Measurements from ENCODE around the gene ITGA11. TPM values are rescaled to one million over a fixed set of nuclear protein-coding genes. Genes with fewer than 3 reads are reported as not detected.

Gene ITGA11
- total RNA-seq, 4 donors from 2014 or later: 2.5 to 8.4 (median 5.6) TPM

DNA sequence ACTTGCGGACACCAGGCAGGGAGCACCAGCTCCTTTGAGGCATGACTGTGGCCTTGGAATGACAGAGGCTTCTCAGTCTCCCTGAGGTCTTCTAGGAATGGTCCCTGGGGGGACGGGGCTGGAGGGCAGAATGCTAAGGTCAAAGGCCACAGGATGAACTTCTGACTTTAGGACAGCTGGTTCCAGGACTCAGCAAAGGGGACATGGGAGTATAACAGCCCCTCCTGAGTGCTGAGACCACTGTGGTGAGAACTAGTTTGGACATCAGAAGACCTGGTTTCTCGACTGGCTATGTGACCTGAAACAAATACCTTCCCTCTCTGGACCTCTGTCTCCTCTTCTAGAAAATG is 17.8 kb downstream of the ITGA11 start:
- TF ChIP-seq, protein P1, sequence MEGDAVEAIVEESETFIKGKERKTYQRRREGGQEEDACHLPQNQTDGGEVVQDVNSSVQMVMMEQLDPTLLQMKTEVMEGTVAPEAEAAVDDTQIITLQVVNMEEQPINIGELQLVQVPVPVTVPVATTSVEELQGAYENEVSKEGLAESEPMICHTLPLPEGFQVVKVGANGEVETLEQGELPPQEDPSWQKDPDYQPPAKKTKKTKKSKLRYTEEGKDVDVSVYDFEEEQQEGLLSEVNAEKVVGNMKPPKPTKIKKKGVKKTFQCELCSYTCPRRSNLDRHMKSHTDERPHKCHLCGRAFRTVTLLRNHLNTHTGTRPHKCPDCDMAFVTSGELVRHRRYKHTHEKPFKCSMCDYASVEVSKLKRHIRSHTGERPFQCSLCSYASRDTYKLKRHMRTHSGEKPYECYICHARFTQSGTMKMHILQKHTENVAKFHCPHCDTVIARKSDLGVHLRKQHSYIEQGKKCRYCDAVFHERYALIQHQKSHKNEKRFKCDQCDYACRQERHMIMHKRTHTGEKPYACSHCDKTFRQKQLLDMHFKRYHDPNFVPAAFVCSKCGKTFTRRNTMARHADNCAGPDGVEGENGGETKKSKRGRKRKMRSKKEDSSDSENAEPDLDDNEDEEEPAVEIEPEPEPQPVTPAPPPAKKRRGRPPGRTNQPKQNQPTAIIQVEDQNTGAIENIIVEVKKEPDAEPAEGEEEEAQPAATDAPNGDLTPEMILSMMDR (IDR thresholded peaks at IDR 0.05; ENCODE audit: low read depth): no peak

DNA sequence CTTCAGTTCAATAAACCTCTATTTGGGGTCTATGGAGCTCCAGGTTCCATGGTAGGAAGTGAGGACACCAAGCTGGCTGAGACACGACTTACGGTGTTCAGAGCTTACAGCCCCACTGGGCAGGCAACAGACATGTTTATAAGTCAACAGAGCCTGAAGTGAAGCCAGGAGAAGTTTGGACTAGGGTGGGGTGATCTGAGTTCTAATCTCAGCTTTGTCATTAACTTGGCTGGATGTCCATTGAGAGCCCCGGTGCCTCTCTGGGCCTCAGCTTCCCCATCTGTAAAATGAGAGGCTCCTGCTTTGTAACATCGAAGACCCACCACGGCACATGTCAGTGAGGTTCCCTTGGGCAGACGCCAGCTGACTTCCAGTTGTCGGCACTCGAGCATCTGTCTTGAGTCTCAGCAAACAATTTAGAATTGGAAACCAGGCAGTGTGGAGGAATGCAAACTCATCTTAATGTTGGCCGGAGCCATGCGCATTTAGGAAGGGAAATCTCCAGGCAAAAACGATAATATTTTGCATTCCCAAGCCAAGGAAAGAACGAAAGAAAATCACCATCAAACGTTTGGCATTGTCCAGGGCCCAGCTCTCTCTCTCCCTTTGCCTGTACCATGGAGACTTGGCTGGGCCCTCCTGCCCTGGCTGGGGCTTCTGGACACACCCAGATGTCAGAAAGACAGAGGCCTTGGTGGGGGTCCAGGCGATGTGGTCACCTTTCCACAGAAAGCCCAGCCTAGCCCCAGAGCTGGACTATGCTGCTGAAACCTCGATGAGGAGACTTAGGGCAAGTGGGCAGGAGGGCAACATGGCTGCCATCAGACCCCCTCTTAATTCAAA is 18.4 kb downstream of the ITGA11 start:
- TF ChIP-seq, protein P1 (IDR thresholded peaks at IDR 0.05; ENCODE audit: low read depth): no peak

DNA sequence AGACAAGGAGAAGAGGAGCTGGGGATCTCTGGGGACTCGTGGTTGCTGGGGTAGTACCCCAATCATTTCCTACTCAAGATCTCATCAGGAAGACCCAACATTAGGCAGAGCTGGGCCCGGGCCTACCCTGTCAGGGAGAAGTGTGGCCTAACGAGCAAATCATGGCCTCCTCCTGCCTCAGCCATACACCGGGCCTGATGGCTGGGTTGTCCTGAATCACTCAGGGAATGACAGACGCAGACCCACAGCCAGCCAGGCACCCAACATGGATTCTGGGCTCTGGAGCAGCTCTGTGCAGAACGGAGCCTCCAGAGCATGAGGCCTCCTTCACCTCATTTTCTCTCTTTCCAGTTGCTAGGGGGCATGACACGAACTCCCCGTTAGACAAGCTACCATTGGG is 19.7 kb downstream of the ITGA11 start:
- TF ChIP-seq, protein P1 (IDR thresholded peaks at IDR 0.05; ENCODE audit: low read depth): no peak

DNA sequence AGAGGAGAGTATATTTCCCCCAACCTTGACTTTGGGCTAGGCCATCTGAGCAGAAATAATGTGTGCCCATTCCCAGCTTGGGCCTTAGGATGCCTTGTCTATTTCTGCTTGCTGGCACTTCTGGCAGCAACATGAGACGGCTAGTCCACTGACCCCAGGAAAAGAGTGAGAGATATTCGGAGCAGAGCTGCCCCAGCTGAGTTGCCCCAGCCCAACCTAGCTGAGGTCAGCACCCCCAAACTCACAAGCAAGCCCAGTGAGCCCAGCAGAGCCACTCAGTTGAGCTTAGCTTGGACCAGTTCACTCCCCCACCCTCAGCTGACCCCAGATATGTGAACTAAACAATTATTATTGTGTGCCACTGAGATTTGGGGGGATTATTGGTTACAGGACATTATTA is 20.2 kb downstream of the ITGA11 start:
- TF ChIP-seq, protein P1 (IDR thresholded peaks at IDR 0.05; ENCODE audit: low read depth): no peak

DNA sequence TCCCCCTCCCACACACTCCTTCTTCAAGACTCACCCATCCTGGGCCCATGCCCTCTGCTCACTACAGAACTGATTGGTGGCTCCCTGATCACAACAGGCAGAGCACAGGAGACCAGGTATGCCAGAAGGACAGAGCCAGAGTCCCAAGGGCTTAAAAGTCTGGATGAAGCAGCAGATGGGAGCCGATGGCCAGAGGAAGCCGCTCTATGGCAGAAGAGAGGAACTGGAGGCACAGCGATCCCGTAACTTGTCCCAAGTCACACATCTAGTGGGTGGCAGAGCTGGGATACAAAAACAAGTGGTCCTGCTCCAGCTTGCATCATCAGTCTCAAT is 20.7 kb downstream of the ITGA11 start:
- TF ChIP-seq, protein P1 (IDR thresholded peaks at IDR 0.05; ENCODE audit: low read depth): no peak

DNA sequence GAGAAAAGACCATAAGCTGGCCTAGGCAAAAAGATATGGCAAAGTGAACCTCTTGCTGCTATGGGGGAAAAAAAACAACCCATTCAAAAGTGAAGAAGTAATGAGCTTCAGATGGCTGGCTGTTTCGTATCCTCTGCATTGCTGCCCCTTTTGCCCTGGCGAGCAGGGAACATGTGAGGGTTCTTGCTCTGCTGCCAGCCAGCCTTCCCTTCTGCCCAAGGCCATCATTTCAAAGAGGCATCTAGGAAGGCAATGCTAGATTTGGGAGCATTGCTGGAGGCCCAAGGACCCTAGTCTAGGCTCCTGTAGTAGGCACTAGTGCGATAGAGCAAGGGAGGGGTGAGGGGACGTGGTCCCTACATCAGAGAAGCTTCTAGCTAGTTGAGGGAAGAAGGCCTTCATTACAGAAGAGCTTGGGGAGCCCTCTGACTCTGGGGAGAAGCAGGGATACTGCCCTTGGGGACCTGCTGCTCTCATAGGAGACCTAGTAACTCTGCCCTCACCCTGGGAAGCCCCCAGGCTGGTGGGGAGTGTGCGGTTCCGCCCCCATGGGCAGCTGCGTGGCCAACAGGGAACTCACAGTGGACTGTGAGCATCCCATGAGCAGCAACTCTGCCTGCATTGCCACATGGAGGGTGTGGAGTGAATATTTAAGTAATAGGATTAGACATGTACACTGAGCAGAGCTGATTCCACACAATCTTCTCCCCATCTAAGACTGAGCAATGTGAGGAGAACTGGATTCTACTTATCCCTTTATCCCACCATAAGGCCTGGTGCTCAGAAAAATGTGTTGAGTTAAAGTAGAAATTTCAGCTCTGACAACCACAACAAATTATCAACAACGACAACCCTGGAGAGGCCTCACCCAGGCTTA is 21.3 kb downstream of the ITGA11 start:
- TF ChIP-seq, protein P1 (IDR thresholded peaks at IDR 0.05; ENCODE audit: low read depth): no peak

DNA sequence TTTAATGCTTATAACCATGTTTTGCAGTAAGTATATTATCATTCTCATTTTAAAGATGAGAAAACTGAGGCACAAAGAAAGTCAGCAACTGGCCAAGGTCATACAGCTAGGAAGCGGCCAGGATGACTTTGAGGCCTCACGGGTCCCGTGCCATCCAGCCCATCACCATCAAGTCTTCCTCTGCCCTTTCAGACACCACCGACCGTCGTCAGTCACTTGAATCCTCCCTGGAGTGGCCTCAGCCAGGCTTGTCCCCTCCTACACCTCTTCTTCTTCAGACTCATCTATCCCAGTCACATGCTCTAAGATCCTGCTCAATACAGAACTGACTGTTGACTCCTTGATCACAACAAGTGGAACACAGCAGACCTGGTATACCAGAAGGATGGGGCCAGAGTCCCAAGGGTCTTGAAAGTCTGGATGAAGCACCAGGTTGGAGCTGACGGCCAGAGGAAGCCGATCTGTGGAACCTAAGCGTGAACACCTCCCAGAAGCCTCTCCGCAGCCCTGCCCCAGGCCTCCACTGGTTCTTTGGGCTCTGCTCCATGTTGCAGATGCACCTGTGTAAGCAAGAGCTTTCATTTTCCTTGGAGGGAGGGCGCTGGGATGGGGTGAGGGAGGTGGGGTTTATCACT is 22.1 kb downstream of the ITGA11 start:
- TF ChIP-seq, protein P1 (IDR thresholded peaks at IDR 0.05; ENCODE audit: low read depth): no peak
